Keratinocyte (primary cell): ENCODE data around the gene USH1C. TPM values are rescaled to one million over a fixed set of nuclear protein-coding genes. Genes with fewer than 3 reads are reported as not detected.

Source experiments
- DNase-seq: peaks from one replicate; pipeline ENCODE4 v3.0.0-alpha.2; 2011; ENCODE audit warnings: low read depth, missing footprints, low spot score
- FAIRE-seq: peaks from 2 replicates; lab custom pipeline; 2011; peaks lifted over from hg19 to GRCh38; lab: Jason Lieb, UNC
- H2AFZ ChIP-seq: 2 replicates; pipeline ENCODE4 v1.6.0; 2012; ENCODE audit warnings: low read length, control low read depth, inconsistent platforms; ENCODE audit not compliant: control insufficient read depth
- H3K27ac ChIP-seq: 2 replicates; pipeline ENCODE4 v1.5.1; 2011; ENCODE audit warnings: low read length; ENCODE audit not compliant: control insufficient read depth, insufficient read depth
- H3K27me3 ChIP-seq: 3 replicates; pipeline ENCODE4 v1.6.0; 2011; ENCODE audit warnings: low read length; ENCODE audit not compliant: control insufficient read depth, insufficient read depth; ENCODE audit errors: extremely low read depth
- H3K36me3 ChIP-seq, 2 experiments: 2 replicates in 1 of 2; 3 replicates in 1 of 2; pipeline ENCODE4 v1.5.1; 2011; ENCODE audit warnings: low read length in 2 of 2, mild to moderate bottlenecking in 1 of 2; ENCODE audit not compliant: control insufficient read depth in 2 of 2, insufficient read depth in 2 of 2; ENCODE audit errors: extremely low read depth in 1 of 2
- H3K4me1 ChIP-seq: 3 replicates; pipeline ENCODE4 v1.5.1; 2011; ENCODE audit warnings: low read length; ENCODE audit not compliant: control insufficient read depth, insufficient read depth; ENCODE audit errors: extremely low read depth
- H3K4me2 ChIP-seq: 3 replicates; pipeline ENCODE4 v1.6.0; 2011; ENCODE audit warnings: low read depth, low read length; ENCODE audit not compliant: control insufficient read depth, insufficient read depth; ENCODE audit errors: extremely low read depth
- H3K4me3 ChIP-seq, 3 experiments: fragments of 200-600 bp in 1 of 3; sonication (generic) in 1 of 3; 2 replicates in 2 of 3; 3 replicates in 1 of 3; pipeline ENCODE4 v1.5.1; 2011 to 2016; ENCODE audit warnings: low read length in 3 of 3, mild to moderate bottlenecking in 3 of 3, control low read depth in 2 of 3, inconsistent platforms in 1 of 3, low read depth in 1 of 3, mixed read lengths in 1 of 3, mixed run types in 1 of 3, moderate library complexity in 1 of 3; ENCODE audit not compliant: control insufficient read depth in 2 of 3, insufficient read depth in 2 of 3; ENCODE audit errors: extremely low read depth in 1 of 3
- H3K79me2 ChIP-seq: 2 replicates; pipeline ENCODE4 v1.6.0; 2012; ENCODE audit warnings: low read length; ENCODE audit not compliant: control insufficient read depth, insufficient read depth
- H3K9ac ChIP-seq: 3 replicates; pipeline ENCODE4 v1.6.0; 2011; ENCODE audit warnings: low read length; ENCODE audit not compliant: control insufficient read depth, insufficient read depth; ENCODE audit errors: extremely low read depth
- H3K9me1 ChIP-seq: 3 replicates; pipeline ENCODE4 v1.6.0; 2011; ENCODE audit warnings: low read length; ENCODE audit not compliant: control insufficient read depth, insufficient read depth; ENCODE audit errors: extremely low read depth
- H3K9me3 ChIP-seq: 2 replicates; pipeline ENCODE4 v1.5.1; 2012; ENCODE audit warnings: low read depth, low read length; ENCODE audit not compliant: control insufficient read depth
- H4K20me1 ChIP-seq: 3 replicates; pipeline ENCODE4 v1.6.0; 2011; ENCODE audit warnings: low read length; ENCODE audit not compliant: control insufficient read depth, insufficient read depth; ENCODE audit errors: extremely low read depth
- EZH2 ChIP-seq: IDR thresholded peaks from one replicate; pipeline ENCODE4 v1.6.1; 2012; ENCODE audit warnings: inconsistent platforms, mild to moderate bottlenecking, low read length, moderate library complexity
- dilution Hi-C: fragments of 300-500 bp; cut with MboI; formaldehyde crosslinking; loops from one replicate; pipeline ENCODE4 v1.7.0; 2020; ENCODE audit warnings: low sequenced_read_pairs; ENCODE audit not compliant: extremely low pct_ligation_motif_present
- polyA plus RNA-seq, 5 experiments: library from polyadenylated mRNA; depleted of rRNA in 3 of 5; stranded (reverse) in 3 of 5; stranded (forward) in 1 of 5; unstranded in 1 of 5; fragments of >200 nt; gene quantifications; 1 replicate in 1 of 5; 2 replicates in 3 of 5; 3 replicates in 1 of 5; pipeline versions ENCODE4 v1.2.1 to v1.2.3, GENCODE V29; 2011 to 2012; ENCODE audit warnings: missing spikeins in 2 of 5, low read depth in 1 of 5, low replicate concordance in 1 of 5
- TF ChIP-seq, protein P1 (sequence below), 3 experiments: IDR thresholded peaks in 1 of 3; conservative IDR thresholded peaks in 1 of 3; optimal IDR thresholded peaks in 1 of 3; 2 replicates in 2 of 3; 3 replicates in 1 of 3; pipeline versions ENCODE3 to v1.5.1; 2011; ENCODE audit warnings: low read length in 3 of 3, mild to moderate bottlenecking in 3 of 3, moderate library complexity in 2 of 3, control low read depth in 1 of 3, inconsistent platforms in 1 of 3; ENCODE audit not compliant: insufficient read depth in 2 of 3; ENCODE audit errors: extremely low read depth in 1 of 3

The USH1C gene
- polyA plus RNA-seq, 1 donor (not counting 4 experiments of a cell fraction or from before 2014, with no cell fraction given): not detected

DNA sequence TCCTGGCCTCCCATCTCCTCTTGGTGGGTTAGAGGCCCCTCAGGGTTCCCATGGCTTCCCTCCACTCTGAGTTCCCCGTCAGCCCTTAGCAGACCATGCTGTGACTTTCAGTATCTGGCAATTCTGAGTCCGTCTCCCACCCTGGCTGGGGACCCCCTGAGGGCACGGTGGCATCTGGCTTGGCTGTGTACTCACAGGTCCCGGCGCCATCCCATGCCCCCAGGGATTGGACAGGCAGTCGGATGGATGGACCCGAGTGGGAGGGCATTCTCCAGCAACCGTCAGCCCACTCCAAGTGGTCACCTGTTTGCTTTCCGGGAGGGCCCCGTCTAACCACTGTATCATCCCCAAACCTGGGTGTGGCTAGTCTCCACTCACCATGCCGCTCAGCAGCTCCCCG is 43.5 kb downstream of the USH1C start:
- Histone ChIP-seq H3K36me3 (no peaks in the 10 kb centered on the region), H3K4me3 (no peak overlapping the region), H2AFZ (no peak overlapping the region), H3K27ac (no peak overlapping the region), H3K9me3 (no peaks in the 10 kb centered on the region), H3K79me2 (no peaks in the 10 kb centered on the region), H3K4me2 (no peak overlapping the region), H3K4me1 (no peaks in the 10 kb centered on the region), H4K20me1 (no peaks in the 10 kb centered on the region), H3K27me3 (peaks cover 19% of the 10 kb centered on the region), H3K9ac (no peak overlapping the region), H3K9me1 (no peaks in the 10 kb centered on the region)
- dilution Hi-C loops: no loop called here
- TF ChIP-seq, protein P1, sequence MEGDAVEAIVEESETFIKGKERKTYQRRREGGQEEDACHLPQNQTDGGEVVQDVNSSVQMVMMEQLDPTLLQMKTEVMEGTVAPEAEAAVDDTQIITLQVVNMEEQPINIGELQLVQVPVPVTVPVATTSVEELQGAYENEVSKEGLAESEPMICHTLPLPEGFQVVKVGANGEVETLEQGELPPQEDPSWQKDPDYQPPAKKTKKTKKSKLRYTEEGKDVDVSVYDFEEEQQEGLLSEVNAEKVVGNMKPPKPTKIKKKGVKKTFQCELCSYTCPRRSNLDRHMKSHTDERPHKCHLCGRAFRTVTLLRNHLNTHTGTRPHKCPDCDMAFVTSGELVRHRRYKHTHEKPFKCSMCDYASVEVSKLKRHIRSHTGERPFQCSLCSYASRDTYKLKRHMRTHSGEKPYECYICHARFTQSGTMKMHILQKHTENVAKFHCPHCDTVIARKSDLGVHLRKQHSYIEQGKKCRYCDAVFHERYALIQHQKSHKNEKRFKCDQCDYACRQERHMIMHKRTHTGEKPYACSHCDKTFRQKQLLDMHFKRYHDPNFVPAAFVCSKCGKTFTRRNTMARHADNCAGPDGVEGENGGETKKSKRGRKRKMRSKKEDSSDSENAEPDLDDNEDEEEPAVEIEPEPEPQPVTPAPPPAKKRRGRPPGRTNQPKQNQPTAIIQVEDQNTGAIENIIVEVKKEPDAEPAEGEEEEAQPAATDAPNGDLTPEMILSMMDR (optimal IDR thresholded peaks at IDR 0.05 in 1 of 3, IDR thresholded peaks at IDR 0.05 in 1 of 3, conservative IDR thresholded peaks at IDR 0.05 in 1 of 3; ENCODE audit: extremely low read depth in 1 of 3, insufficient read depth in 2 of 3, low read length in 3 of 3): no peak
- no peak for DNase-seq
- no peak for FAIRE-seq

DNA sequence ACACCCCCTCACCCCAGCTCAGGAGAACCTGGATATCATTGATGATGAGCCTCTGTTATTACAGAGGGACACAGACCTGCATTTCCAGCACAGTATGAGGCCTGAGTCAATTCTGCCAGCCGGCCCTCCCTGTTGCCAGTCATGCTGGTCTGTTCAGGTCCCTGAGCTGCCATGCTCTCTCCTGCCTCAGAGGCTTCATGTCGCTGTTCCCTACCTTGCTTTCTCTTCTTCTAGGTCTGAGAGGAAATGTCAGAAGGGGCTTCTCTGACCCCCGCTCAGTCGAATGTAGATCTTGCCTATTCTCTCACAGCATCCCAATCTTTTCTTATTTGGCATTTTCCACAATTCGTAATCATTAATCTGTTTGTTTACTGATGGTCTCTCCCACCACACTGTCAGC is 45.7 kb downstream of the USH1C start:
- H3K27me3 ChIP-seq: peaks cover 19% of the 10 kb centered on the region
- no peak overlapping the region for H3K27ac ChIP-seq
- H2AFZ ChIP-seq: no peak overlapping the region
- H3K9me3 ChIP-seq: no peaks in the 10 kb centered on the region
- no peaks in the 10 kb centered on the region for H3K9me1 ChIP-seq
- H3K36me3 ChIP-seq: no peaks in the 10 kb centered on the region
- FAIRE-seq: no peak
- no peak for TF ChIP-seq EZH2
- TF ChIP-seq, protein P1 (optimal IDR thresholded peaks at IDR 0.05 in 1 of 3, IDR thresholded peaks at IDR 0.05 in 1 of 3, conservative IDR thresholded peaks at IDR 0.05 in 1 of 3; ENCODE audit: extremely low read depth in 1 of 3, insufficient read depth in 2 of 3, low read length in 3 of 3): peak in 1 of 3 experiments; percentile 14
- no peak for DNase-seq
- dilution Hi-C loops: no loop called here
- H4K20me1 ChIP-seq: no peaks in the 10 kb centered on the region
- no peaks in the 10 kb centered on the region for H3K79me2 ChIP-seq
- H3K9ac ChIP-seq: no peak overlapping the region
- no peaks in the 10 kb centered on the region for H3K4me1 ChIP-seq
- H3K4me2 ChIP-seq: no peak overlapping the region
- H3K4me3 ChIP-seq: no peak overlapping the region
